Subcutaneous adipose tissue (tissue), 4 donors: ENCODE measurements around the gene CIITA. TPM values are rescaled to one million over a fixed set of nuclear protein-coding genes. Genes with fewer than 3 reads are reported as not detected.

Experiments used
- total RNA-seq, 4 donors: library from RNA; depleted of rRNA; stranded (reverse); fragments of >200 nt; gene quantifications; one replicate each; pipeline ENCODE4 v1.1.0, GENCODE V29; 2016
- TF ChIP-seq, protein P1 (sequence below): fragments of 450-650 bp; IDR thresholded peaks from one replicate; pipeline ENCODE4 v1.5.1; 2016; ENCODE audit warnings: low read depth, mild to moderate bottlenecking, control low read depth, antibody characterized with exemption, moderate library complexity

The CIITA gene
- total RNA-seq, 4 donors from 2014 or later = 2.8 to 65.0 (median 13.5) TPM

- TF ChIP-seq, protein P1, sequence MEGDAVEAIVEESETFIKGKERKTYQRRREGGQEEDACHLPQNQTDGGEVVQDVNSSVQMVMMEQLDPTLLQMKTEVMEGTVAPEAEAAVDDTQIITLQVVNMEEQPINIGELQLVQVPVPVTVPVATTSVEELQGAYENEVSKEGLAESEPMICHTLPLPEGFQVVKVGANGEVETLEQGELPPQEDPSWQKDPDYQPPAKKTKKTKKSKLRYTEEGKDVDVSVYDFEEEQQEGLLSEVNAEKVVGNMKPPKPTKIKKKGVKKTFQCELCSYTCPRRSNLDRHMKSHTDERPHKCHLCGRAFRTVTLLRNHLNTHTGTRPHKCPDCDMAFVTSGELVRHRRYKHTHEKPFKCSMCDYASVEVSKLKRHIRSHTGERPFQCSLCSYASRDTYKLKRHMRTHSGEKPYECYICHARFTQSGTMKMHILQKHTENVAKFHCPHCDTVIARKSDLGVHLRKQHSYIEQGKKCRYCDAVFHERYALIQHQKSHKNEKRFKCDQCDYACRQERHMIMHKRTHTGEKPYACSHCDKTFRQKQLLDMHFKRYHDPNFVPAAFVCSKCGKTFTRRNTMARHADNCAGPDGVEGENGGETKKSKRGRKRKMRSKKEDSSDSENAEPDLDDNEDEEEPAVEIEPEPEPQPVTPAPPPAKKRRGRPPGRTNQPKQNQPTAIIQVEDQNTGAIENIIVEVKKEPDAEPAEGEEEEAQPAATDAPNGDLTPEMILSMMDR = no peak
These were observed 1.9 kb downstream of the CIITA start for GRCh38 chr16:10878644-10879501.

GRCh38 chr16:10879681-10880589 lies 2.9 kb downstream of the CIITA start:
- TF ChIP-seq, protein P1 = no peak

GRCh38 chr16:10880594-10881452 lies 3.8 kb downstream of the CIITA start:
- TF ChIP-seq, protein P1 = no peak

DNA sequence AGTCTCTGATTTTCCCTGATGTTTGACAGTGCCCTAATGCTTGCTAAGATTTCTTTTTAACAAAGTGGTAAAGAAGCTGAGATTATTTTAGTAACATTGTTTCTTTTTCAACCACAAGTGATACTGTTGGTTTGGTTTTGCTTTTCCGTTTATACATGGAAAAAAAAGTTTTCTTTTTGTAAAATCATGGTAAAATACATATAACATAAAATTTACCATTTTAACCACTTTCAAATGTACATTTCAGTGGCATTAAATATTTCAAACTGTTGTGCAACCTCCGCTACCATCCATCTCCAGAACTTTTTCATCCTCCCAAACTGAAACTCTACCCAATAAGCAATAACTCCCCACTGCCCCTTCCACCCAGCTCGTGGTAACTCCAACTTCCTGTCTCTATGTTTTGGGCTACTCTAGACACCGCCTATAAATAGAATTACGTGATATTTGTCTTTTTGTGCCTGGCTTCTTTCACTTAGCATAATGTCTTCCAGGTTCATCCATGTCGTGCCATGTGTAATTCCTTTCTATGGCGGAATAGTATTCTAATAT lies 4.6 kb downstream of the CIITA start:
- TF ChIP-seq, protein P1 = no peak

DNA sequence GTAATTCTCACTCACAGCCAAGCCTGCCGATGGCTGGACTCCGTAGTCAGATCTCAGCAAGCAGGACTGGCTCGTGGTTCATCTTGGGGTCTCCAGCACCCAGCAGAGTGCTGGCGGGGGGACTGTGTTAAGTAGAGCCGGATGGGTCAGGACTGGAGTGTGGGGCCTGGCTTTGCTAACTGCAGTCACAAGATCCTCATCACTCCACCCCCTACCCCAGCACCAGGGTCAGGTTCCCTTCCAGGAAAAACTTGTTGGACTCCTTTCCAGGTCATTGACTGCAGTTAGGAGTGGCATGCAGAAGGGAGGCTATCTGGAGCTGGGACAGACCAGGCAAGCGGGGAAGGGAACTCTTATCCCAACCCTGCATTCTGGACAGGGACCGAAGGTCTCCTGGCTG lies 6.0 kb downstream of the CIITA start:
- TF ChIP-seq, protein P1 = no peak

GRCh38 chr16:10885246-10885645 lies 8.2 kb downstream of the CIITA start:
- TF ChIP-seq, protein P1 = no peak
